Suprapubic skin (tissue), 4 donors: ENCODE data around the gene HOXA5. TPM values are rescaled to one million over a fixed set of nuclear protein-coding genes. Genes with fewer than 3 reads are reported as not detected.

Experiments used
- DNase-seq, 2 donors: peaks; one replicate each; pipeline ENCODE4 v3.0.0-alpha.2; 2019; ENCODE audit warnings: low spot score in 2 of 2
- H3K27ac ChIP-seq: fragments of 200-600 bp; sonication (generic); one replicate; pipeline ENCODE4 v1.5.1; 2019
- H3K27me3 ChIP-seq: fragments of 200-600 bp; sonication (generic); one replicate; pipeline ENCODE4 v1.5.1; 2019
- H3K36me3 ChIP-seq: fragments of 200-600 bp; sonication (generic); one replicate; pipeline ENCODE4 v1.5.1; 2019
- H3K4me1 ChIP-seq: fragments of 200-600 bp; sonication (generic); one replicate; pipeline ENCODE4 v1.5.1; 2019
- H3K4me3 ChIP-seq: fragments of 200-600 bp; sonication (generic); one replicate; pipeline ENCODE4 v1.5.1; 2019; ENCODE audit warnings: mild to moderate bottlenecking
- H3K9me3 ChIP-seq: fragments of 200-600 bp; sonication (generic); one replicate; pipeline ENCODE4 v1.5.1; 2019
- EP300 ChIP-seq: sonication (generic); formaldehyde crosslinking; IDR thresholded peaks from one replicate; pipeline ENCODE4 v1.6.1; 2017; ENCODE audit warnings: antibody characterized with exemption
- POLR2A ChIP-seq, 2 donors: fragments of 450-650 bp; IDR thresholded peaks; one replicate each; pipeline ENCODE4 v1.6.1; 2017; ENCODE audit warnings: antibody characterized with exemption in 2 of 2, mild to moderate bottlenecking in 2 of 2, moderate library complexity in 2 of 2
- POLR2AphosphoS5 ChIP-seq, 3 donors: sonication (generic); formaldehyde crosslinking; IDR thresholded peaks; one replicate each; pipeline ENCODE4 v1.6.1; 2017; ENCODE audit warnings: antibody characterized with exemption in 3 of 3
- WGBS: methylation state at CpG from one replicate; pipeline ENCODE4 v1.1.5; 2018; 5-methylcytosine and 5-hydroxymethylcytosine counted together
- total RNA-seq, 4 donors: library from RNA; depleted of rRNA; stranded (reverse); fragments of >200 nt; gene quantifications; one replicate each; pipeline ENCODE4 v1.1.0, GENCODE V29; 2016
- TF ChIP-seq, protein P1 (sequence below), 2 donors: fragments of 200-600 bp in 1 of 2; fragments of 450-650 bp in 1 of 2; sonication (generic) in 1 of 2; IDR thresholded peaks; one replicate each; pipeline ENCODE4 v1.5.1; 2016 to 2019; ENCODE audit warnings: antibody characterized with exemption in 2 of 2, mild to moderate bottlenecking in 1 of 2, moderate library complexity in 1 of 2

HOXA5 gene
- total RNA-seq, 4 donors from 2014 or later: 4.7 to 16.3 (median 14.6) TPM

DNA sequence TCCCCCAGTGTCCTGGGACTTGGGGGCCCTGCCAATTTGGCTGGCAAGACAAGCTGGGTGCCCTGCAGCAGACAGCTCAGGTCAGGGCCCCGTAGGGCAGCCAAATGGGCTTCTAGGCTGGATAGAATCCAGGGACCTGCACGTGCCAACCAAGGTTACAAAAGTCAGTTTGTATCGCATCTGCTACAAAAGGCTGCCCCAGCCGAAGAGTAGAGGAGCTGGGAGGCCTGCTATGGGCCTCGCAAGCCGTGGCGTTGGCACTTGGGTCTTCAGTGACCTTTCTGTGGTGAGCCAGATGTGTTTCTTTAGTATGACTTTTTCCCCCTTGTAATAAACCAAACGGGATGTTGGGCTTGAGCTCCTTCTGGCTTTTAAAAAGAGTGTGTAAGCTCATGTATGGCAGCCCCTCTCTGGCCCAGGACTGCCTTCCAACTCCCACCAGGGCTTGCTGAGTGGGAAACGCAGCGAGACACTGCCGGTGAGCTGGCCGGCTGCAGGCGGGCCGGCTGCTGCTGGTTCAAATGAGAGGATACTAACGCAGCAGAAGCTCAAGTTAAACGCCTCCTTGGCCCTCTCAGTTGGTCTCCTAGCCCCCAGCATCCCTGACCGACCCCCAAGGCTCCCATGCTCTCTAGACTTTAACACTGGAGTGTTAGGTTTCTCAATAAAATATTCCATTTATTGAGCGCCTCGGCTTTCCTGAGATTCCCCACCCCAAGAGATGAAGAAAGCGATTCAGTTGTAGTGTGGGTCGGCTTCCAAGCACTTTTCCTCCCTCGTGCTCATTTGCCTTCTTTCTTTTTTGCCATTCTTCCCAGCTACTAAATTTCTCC lies 33.7 kb upstream of the HOXA5 start:
- Histone ChIP-seq H3K27ac (peak overlapping the region; percentile 68), H3K4me3 (peak overlapping the region; percentile 32), H3K4me1 (peaks cover 52% of the 10 kb centered on the region), H3K36me3 (no peaks in the 10 kb centered on the region), H3K27me3 (peaks cover 26% of the 10 kb centered on the region), H3K9me3 (no peaks in the 10 kb centered on the region)
- peak; percentile 65 to 74 for DNase-seq
- TF ChIP-seq, protein P1, sequence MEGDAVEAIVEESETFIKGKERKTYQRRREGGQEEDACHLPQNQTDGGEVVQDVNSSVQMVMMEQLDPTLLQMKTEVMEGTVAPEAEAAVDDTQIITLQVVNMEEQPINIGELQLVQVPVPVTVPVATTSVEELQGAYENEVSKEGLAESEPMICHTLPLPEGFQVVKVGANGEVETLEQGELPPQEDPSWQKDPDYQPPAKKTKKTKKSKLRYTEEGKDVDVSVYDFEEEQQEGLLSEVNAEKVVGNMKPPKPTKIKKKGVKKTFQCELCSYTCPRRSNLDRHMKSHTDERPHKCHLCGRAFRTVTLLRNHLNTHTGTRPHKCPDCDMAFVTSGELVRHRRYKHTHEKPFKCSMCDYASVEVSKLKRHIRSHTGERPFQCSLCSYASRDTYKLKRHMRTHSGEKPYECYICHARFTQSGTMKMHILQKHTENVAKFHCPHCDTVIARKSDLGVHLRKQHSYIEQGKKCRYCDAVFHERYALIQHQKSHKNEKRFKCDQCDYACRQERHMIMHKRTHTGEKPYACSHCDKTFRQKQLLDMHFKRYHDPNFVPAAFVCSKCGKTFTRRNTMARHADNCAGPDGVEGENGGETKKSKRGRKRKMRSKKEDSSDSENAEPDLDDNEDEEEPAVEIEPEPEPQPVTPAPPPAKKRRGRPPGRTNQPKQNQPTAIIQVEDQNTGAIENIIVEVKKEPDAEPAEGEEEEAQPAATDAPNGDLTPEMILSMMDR (IDR thresholded peaks at IDR 0.05): no peak
- WGBS: 60% methylated on average over 21 of the region's 22 CpGs

DNA sequence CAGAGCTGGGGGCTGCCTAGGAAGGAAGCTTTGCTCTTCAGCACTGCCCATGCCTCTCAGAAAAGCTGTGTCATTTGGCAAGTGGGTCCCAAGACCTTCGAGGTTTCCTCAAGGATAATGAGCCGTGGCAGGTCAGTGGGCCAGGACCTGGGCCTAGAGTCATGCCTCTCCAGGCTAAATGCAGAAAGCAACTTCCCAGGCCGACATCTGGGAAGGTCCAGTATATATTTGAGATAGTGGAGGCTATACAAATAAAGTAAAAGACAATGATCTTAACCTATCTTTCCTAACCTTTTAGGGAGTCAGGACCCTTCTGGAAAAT lies 33.0 kb upstream of the HOXA5 start:
- peaks cover 19% of the 10 kb centered on the region for H3K27me3 ChIP-seq
- peak in 1 of 2 donors; percentile 46 for DNase-seq
- WGBS: 83% methylated on average over 3 of the region's 3 CpGs
- TF ChIP-seq POLR2A (IDR thresholded peaks at IDR 0.05): no peak
- TF ChIP-seq, protein P1 (IDR thresholded peaks at IDR 0.05): no peak
- no peak for TF ChIP-seq POLR2AphosphoS5 (IDR thresholded peaks at IDR 0.05)
- no peak for TF ChIP-seq EP300
- peaks cover 59% of the 10 kb centered on the region for H3K4me1 ChIP-seq
- no peaks in the 10 kb centered on the region for H3K36me3 ChIP-seq
- peak overlapping the region; percentile 68 for H3K27ac ChIP-seq
- peak overlapping the region; percentile 32 for H3K4me3 ChIP-seq
- H3K9me3 ChIP-seq: no peaks in the 10 kb centered on the region

DNA sequence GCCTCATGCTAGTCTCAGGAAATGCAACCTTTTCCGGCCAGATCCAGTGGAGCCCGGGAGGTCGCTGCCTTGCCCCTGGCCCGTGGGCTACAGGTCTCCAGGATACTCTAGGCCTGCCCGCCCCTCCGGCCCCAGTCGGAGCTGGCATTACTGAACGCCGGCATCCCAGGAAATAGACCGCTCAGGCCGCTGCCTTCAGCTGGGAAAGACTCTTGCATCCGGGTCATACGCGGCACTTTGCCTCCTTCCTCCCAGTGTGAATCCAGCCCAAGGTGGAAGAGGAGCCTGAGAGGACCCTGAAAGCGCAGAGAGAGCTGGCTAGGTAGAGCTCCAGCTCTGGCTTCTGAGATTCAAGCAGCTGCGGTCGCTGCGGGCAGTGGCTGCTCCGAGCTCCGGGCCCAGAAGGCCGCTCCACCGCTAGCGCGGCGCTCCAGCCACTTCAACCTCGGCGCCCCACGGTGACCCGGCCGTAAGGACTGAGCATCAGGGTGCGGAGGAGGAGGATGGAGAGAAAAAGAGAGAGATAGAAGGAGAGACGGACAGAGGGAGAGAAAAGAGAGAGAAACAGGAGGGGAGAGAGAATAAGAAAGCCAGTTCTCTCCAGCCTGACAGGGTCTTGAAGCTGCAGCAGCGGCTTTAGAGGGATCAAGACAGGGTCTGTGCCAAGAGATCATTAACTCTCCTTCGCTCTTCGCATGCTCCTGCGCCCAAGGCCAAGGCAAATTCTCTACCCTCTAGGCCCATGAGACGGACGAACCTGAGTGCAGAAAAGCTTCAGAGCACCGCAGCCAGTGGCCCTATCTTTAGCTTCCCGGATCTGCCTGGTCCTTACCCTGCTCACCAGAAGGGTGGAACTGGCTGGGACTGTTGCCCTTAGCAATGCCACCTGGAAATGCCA lies 32.4 kb upstream of the HOXA5 start:
- H3K36me3 ChIP-seq: no peaks in the 10 kb centered on the region
- no peak for TF ChIP-seq POLR2AphosphoS5 (IDR thresholded peaks at IDR 0.05)
- no peak for TF ChIP-seq POLR2A (IDR thresholded peaks at IDR 0.05)
- TF ChIP-seq, protein P1 (IDR thresholded peaks at IDR 0.05): no peak
- no peak for TF ChIP-seq EP300
- WGBS: 69% methylated on average over 30 of the region's 40 CpGs
- DNase-seq: peak; percentile 69 to 82
- H3K27ac ChIP-seq: peak overlapping the region; percentile 68
- H3K4me3 ChIP-seq: peak overlapping the region; percentile 32
- peaks cover 65% of the 10 kb centered on the region for H3K4me1 ChIP-seq
- H3K27me3 ChIP-seq: peaks cover 13% of the 10 kb centered on the region
- H3K9me3 ChIP-seq: no peaks in the 10 kb centered on the region

DNA sequence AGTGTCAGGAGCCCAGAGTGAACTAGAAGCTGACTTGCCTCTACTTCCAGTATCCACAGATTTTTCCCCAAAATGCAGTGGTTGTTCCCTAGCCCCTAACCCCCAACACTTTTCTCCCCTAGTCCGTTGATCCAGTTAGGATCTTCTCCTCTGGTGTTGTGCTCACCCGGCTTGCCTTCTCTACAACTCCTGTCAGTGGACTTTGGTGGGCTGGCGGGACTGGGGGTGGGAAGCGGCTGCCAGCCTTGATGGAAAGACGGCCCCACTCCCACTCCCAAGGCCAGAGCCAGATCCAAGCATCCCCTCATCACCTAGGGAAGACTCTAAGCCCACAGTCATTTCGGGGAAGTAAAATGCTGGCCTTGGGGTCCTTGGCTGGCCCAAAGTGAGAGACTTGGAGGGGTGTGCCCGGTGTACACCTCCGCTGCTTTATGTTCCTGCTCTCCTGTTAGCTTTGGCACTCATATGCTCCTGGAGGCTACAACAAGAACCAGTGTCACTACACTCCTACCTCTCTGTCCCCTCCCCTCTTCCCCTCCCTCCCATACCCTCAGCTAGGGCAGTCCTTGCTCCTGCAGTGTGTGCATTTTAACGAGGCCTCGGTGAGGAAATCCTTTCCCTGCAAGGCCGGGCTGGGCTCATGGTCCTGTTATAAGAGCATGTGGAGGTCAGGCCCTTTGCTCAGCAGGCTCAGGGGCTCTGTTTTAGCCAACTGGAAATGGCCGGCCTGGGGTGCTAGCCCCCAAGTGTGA lies 31.6 kb upstream of the HOXA5 start:
- no peaks in the 10 kb centered on the region for H3K9me3 ChIP-seq
- peak; percentile 74 to 79 for DNase-seq
- H3K36me3 ChIP-seq: no peaks in the 10 kb centered on the region
- WGBS: 62% methylated on average over 12 of the region's 12 CpGs
- peak overlapping the region; percentile 94 for H3K27ac ChIP-seq
- TF ChIP-seq POLR2A (IDR thresholded peaks at IDR 0.05): no peak
- no peak for TF ChIP-seq EP300
- TF ChIP-seq, protein P1 (IDR thresholded peaks at IDR 0.05): no peak
- H3K4me1 ChIP-seq: peaks cover 64% of the 10 kb centered on the region
- peak overlapping the region; percentile 84 for H3K4me3 ChIP-seq
- peaks cover 5% of the 10 kb centered on the region for H3K27me3 ChIP-seq
